Left ventricle myocardium superior (tissue), 1 donor: Measurements from ENCODE around the gene TTK. TPM values are rescaled to one million over a fixed set of nuclear protein-coding genes. Genes with fewer than 3 reads are reported as not detected.

Experiments used
- ATAC-seq: fragments of 200-7000 bp; cut with Tn5 transposase; one replicate; pipeline ENCODE4 v1.9.1; 2020; ENCODE audit warnings: mild to moderate bottlenecking, moderate library complexity
- DNase-seq: peaks from one replicate; pipeline ENCODE4 v3.0.0-alpha.2; 2020
- intact Hi-C: fragments of 100-400 bp; cut with micrococcal nuclease; formaldehyde crosslinking; loops from one replicate; pipeline ENCODE4 v1.11.0; 2022
- long read RNA-seq: library from polyadenylated mRNA; unstranded; transcript quantifications from one replicate; pipeline ENCODE4 v2.0.0, GENCODE V29; 2021
- total RNA-seq: library from RNA; stranded (reverse); fragmentation: NEBNext Ultra II Directional; extraction: Animal tissue kit (Norgen Biotek cat#: 25700); gene quantifications from one replicate; pipeline ENCODE4 v1.2.1, GENCODE V29; 2021
- donor health status: DM: no; HTN: yes; CAD: no; lungs with severe emphysema.

The TTK gene
- total RNA-seq, result 0.32 TPM
- long read RNA-seq, result 0 reads

DNA sequence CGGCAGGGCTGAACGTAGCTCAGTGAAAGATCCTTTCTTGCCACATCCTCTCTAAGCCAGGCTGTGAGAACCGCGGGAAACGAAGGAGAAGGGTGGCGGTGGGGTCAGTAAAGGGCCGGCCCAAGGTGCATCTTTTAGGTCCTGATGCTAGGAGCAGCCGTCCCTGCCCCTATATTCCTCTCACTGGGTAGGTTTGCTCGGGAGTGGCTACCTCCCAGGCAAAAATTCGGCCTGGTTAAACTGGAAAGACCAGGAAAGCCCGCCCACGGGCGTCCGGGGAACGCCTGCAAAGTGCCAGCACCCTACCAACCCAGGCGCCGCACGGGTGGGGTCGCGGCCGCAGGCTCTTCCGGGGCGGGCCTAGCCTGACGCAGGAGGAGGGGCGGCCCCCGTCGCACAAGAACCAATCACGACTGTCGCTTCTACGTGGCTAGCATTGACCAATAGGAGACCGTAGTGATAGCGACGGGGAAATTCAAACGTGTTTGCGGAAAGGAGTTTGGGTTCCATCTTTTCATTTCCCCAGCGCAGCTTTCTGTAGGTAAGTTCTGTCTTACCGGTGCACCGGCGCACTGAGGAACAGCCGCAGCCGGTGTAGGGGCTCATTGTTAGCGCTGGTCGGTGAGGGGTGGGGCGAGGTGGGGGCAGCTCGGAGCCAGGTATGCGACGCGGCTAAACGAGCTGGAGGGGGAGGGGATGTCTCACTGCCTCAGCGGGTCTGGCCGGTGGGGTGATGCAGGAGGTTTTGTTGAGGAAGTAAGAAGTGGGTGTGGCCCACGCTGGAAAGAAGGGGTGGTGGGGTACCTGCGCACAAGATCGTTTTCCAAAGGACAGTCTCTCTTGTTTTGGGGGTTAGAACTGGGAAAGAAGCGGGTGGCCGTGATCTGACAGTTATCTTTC is at the start of gene TTK:
Gene TTK (plus strand): TSS at position 477 of the 900 bp plus-strand sequence. CDS start 1,195 bp downstream, outside the sequence.
- peak; percentile 95 for DNase-seq
- peak; percentile 100 for ATAC-seq
- intact Hi-C loops, result no loop called here

DNA sequence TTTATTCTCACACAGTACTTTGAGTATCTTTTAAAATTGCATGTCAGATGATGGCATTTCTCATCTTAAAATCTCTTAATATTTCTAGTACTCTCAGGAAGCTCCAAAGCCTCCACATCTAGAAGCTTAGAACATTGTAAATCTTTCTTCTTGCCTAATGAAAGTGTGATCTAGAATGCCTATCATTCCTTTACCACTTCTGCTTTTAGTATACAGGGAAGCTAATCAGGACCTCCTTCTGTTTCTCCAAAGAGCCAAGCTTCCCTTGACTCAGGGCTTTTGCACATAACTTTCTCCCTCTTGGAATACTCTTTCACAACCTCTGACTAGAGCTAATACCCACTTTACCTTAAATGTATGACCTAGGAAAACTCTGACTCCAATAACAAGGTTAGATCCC is 49.6 kb upstream of the TTK start:
- ATAC-seq, result no peak
- DNase-seq, result no peak
- intact Hi-C loops, result no loop called here

DNA sequence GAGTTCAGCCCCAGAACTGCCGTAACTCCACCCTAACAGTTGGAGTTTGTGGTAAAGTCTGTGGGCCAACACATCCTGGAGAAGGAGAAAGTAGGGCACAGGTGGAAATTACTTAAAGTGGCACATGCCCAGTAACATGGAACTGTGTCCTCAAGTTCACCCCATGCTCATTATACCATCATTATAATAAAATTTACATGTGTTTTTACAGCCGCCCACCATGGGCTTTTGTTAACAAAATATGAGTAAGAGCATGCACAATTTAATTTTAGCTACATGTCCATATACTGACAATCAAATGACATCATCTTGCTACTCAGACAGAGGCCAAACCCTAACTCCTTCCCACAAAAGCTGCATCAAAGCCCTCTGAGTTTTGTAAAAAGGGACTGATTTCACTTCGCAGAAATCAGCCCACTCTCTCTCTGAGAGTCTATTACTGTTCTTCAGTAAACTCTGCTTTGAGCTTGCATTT is 39.8 kb upstream of the TTK start:
- ATAC-seq (no peak), DNase-seq (no peak)
- intact Hi-C loops, result no loop called here

DNA sequence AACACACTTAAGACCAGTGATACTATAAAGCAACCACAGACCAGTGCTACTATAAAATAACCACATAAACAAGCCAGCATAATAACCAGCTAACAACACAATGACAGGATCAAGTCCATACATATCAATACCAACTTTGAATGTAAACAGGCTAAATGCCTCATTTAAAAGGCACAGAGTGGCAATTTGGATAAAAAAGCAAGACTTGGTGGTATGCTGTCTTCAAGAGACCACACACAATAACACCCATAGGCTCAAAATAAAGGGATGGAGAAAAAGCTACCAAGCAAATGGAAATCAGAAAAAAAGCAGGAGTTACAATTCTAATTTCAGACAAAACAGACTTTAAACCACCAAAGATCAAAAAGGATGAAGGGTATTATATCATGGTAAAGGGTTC is 37.3 kb upstream of the TTK start:
- DNase-seq, result no peak

DNA sequence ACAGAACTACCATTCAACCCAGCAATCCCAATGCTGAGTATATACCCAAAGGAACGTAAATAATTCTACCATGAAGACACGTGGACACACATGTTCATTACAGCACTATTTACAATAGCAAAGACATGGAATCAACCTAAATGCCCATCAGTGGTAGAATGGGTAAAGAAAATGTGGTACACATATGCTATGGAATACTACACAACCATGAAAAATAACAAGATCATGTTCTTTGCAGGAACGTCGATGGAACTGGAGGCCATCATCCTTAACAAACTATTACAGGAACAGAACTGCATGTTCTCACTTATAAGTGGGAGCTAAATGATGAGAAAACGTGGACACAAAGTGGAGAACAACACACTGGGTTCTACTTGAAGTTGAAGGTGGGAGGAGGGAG is 34.7 kb upstream of the TTK start:
- intact Hi-C loops, result no loop called here
- DNase-seq, result no peak
- ATAC-seq, result no peak

More for the DNA sequence above, 37.3 kb upstream of the TTK start:
- ATAC-seq, result no peak
- intact Hi-C loops, result no loop called here

DNA sequence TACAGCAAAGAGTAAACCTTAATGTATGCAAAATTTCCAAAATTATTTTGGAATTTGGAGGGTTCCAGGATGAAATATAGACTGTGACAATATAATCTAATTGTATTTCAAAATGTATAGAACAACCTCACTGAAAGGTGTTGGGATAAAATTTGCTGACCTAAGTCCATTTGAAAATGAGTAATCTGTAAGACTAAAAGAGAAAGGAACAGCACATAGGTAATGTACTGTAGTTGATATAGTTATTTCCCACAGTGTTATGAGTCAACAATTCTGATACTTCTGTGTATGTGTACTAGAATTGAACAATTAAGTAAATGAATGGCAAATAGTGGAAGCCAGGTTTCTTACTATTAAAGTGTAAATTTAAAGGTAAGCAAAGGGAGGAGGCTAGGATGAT is 33.3 kb upstream of the TTK start:
- DNase-seq (no peak), ATAC-seq (no peak)
- intact Hi-C loops, result no loop called here

DNA sequence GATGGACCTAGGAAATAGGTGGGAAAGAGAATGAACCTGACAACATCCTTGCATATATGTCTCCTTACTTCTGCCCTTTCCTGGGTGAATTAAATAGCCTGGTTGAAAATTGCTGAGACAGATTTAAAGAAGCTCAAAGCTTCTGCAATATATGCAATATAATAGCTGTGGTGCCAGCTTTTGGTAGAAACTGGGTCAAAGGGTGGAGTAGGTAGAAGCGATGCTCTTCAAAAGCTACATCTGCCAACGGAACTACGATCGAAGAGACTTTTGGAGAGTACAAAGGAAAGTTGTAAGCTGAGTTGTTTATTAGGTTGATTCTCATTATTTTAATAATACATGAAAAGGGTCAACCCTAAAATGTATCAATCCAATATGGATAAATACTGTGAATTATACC is 22.8 kb upstream of the TTK start:
- no peak for DNase-seq
- ATAC-seq, result no peak
- intact Hi-C loops, result no loop called here

DNA sequence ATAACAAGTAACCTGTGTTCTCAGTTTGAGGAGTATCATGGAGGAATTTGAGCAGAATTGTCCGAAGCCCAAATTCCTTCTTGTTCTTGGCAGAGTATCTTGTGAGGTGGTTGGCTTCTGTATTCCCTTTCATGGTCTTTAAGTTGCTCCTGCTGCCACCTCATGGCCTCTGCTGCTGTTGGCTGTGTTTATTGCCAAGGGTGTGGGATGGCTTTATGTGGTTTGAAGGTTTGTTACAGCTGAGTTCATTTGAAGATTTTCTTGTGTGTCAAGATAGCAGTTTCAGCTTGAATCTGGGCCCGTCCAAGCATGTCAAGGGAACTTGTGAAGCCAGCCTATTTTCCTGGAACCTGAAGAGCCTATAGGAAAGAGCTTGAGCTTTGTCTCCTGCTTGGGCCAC is 20.2 kb upstream of the TTK start:
- ATAC-seq (no peak), DNase-seq (no peak)
- intact Hi-C loops, result no loop called here

DNA sequence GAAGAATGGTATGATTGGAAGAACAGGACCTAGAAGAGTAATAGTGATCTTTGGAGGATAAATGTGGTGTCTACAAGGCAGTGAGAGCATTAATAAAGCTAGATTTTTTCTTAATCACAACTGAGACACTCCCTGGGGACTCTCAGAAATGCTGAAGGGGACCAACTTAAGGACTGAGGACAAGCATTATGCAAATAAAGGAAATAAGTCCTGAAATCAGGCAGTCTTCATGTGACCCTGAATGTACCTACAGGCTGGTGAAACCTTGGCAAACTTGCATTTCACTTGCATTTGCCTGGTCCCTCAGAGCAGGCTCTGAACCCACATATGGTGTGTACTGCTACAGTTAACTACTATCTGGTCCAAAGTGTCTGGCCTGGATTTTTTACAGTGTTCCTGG is 19.3 kb upstream of the TTK start:
- DNase-seq (no peak), ATAC-seq (no peak)

DNA sequence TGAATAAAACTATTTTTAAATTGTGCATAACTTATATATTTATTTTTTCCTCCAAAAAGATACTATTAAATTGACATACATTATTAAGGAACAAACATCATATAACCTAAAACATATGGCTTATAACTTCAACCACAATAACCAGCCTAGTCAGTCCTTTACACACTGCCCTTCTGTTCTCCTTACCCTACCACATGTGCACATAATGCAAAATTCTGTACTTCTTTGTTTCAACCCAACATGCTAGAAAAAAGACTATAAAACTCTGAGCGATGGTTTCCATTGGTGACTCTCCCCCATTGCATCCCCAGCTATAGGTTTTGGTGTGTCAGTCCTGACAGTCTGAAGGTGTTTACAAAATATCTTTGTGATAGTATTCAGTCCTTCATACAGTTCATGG is 14.8 kb upstream of the TTK start:
- intact Hi-C loops, result no loop called here
- DNase-seq (no peak), ATAC-seq (no peak)

More for the DNA sequence above, 19.3 kb upstream of the TTK start:
- intact Hi-C loops, result no loop called here

DNA sequence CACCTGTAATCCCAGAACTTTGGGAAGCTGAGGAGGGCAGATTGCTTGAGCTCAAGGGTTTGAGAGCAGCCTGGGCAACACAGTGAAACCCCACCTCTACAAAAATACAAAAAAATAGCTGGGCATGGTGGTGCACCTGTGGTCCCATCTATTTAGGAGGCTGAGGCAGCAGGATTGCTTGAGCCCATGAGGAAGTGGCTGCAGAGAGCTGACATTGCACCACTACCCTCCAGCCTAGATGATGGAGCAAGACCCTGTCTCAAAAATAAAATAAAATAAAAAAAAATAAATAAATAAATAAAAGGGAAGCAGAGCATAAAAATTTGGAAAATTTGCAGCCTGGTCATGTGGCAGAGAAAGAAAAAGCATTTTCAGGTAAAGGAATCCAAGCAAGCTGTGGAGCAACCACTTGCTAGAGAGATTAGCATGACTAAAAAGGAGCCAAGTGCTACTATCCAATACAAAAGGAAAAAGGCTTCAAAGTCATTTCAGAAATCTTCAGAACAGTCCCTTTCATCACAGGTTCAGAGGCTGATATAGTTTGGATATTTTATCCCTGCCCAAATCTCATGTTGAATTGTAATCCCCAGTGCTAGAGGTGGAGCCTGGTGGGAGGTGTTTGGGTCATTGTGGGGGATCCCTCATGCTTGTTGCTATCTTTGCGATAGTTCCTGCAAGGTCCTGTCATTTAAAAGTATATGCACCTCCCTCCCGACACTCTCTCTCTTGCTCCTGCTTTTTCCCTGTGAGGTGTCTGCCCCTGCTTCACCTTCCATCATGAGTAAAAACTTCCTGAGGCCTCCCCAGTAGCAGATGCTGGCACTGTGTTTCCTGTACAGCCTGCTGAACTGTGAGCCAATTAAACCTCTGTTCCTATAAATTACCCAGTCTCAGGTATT is 11.2 kb upstream of the TTK start:
- no peak for DNase-seq
- ATAC-seq, result no peak
- intact Hi-C loops, result no loop called here

DNA sequence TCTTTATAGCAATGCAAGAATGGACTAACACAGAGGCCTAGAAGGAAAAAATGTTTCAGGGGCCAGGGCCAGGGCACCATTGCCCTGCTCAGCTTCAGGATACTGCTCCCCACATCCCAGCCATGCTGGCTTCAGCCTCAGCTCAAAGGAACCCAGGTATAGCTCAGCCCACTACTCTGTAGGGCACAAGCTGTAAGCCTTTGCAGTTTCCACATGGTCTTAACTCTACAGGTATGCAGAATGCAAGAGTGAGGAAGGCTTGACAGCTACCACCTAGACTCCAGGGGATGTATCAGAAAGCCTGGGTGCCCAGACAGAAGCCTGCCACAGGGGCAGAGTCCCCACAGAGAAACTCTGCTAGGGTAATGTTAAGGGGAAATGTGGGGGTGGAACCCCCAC is 10.5 kb upstream of the TTK start:
- intact Hi-C loops, result no loop called here
- ATAC-seq, result no peak
- no peak for DNase-seq

DNA sequence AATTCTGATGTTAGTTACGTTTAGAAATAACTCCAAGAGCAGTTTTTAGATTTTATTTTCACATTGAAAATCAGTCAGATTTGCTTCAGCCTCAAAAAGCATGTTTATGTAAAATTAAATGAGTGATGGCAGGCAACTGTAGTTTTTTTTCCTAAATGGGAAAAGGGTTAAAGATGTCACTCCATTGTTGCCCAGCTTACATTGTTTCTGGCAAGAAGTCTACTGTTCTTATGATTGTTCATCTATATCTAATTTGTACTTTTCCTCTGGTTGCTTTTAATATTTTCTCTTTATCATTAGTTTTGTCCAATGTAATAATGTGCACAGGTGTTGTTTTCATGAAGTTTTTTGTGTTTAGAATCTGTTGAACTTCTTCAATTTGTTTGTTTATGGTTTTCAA is 6.7 kb upstream of the TTK start:
- no peak for ATAC-seq
- DNase-seq, result no peak
- intact Hi-C loops, result no loop called here

DNA sequence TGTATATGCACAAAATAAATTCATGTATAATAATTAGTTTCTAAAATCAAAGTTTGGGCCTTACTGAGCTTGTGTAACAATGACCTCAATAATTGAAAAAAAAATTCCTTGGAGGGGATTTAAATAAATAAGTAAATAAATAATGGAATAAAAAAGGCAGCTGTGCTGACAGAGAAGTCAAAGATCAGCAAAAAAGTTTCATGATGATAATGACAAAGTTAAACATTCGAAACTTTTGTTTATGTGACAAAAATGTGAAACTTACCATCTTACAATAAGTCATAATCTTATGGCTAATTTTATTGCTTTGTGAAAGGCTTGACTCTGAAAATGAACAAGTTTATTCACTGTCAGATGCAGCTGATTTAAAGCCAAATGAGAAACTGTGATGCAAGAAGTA is 3.1 kb upstream of the TTK start:
- ATAC-seq, result no peak
- intact Hi-C loops, result no loop called here
- no peak for DNase-seq

DNA sequence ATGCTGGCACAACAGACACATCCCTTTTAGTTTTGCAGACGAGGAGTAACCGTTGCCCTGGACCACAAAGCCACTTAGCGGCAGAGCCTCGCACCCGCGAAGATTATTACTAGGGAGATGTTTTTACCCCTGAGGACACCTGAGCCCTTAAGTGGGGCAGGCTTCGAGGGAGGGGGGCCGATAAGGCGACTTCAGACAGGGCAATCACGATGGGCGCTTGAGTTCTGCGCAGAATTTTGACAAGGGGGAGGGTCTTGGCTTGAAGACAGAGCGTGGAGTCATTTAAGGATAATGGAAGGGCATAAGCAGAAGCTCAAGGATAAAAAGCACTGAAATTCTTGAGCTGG is 650 bp upstream of the TTK start:
- ATAC-seq (no peak), DNase-seq (no peak)
- intact Hi-C loops, result no loop called here

DNA sequence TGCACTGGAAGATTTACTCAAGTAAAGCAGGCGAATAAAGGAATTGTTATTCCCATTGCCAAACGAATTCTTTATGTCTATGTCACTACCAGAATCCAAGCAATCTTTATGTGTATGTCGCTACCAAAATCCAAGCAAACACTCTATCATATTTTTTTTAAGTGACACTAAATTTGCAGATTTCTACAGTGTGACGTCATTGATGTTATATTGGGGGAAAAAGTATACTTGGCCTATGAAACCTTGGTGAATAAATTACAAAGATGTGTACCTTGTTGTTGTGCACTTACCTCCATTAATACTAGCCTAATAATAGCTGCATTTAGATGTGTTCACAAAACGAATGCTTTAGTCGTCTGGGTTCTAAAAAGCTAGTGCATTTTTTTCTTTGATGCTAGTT is 957 bp downstream of the TTK start:
- no peak for ATAC-seq
- no peak for DNase-seq
- intact Hi-C loops, result no loop called here

DNA sequence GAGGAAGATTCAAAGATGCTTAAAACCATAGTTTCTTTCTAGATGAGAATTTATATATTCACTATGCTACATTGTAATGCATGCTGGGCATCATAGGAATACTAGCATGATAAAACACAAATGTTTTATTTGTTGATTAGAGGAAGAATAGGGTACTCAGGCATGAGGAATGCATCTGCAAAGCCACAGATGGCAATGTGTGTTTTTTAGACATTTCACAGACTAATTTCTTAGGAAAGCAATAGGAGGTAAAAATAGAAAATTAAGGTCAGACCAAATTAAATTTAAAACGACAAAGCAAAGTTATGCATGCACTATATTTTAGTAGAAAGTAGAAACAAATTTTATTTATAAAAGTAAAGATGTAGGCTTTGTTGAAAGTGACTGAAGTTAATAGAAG is 2.1 kb downstream of the TTK start:
- intact Hi-C loops, result no loop called here
- ATAC-seq (no peak), DNase-seq (no peak)

DNA sequence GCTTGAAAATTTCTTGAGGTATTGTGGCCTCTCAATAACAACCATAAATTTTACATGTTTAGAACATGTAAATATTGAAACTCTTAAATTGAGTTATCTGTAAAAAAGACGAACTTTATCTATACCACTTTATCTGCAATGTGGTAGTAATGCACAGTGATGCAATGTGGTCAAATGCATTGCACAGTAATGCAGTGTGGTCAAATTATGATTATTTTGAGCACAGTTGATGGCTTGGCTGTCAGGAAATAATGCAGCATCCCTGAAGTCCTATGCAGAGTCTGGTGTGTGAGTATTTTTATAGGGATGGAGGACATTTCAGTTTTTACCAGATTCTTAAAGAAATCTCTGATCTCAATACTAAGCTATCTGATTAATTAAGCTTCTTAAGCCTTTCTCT is 5.1 kb downstream of the TTK start:
- DNase-seq (no peak), ATAC-seq (no peak)
- intact Hi-C loops, result no loop called here

DNA sequence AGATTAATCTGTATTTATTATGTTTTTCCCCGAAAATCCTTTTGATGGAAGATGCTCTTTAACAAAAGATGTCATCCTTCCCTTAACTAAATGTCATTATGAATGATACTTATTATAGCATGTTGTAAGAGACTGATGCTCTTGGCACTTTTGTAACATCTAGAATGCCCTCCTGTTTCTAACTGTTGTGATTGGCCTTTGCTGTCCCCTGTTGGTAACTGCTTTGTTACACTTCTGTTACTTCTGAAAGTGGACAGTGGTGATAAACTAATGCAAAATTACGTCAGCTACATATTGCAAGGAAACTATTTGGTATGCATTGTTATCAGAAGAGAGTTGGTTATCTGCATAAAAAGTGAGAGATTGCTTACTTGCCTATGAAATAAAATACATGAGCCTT is 5.8 kb downstream of the TTK start:
- ATAC-seq, result no peak
- DNase-seq, result no peak
- intact Hi-C loops, result no loop called here

DNA sequence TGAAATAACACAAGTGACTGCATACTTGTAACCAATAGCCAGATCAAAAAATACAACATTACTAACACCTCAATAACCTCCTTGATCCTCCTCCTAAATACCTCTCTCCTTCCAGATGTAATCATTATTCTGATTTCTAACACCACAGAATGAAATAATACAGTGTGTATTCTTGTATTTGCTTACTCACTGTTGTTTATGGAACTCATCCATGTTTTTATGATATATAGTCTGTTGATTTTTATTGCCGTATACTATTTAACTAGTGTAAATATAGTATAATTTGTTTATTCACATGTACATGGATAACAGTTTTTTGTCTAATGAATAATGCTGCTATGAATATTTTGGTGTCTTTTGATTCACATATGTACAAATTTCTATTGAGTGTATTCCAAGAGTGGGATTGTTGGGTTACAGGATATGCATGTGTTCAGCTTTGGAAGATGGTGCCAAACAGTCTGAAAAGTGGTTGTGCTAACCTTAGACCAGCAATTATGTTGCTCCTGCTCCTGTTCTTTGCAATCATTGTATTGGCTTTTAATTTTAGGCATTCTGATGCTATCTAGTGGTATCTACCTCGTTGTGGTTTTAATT is 11.5 kb downstream of the TTK start:
- intact Hi-C loops, result no loop called here
- no peak for DNase-seq
- ATAC-seq, result no peak
